HG03175 (cell line): Measurements from ENCODE around the gene SAMD13.

Source experiments
- ATAC-seq: cut with Tn5 transposase; IDR thresholded peaks from one replicate; pipeline ENCODE4 v1.9.1; 2021; ENCODE audit warnings: mild to moderate bottlenecking, moderate library complexity; ENCODE audit not compliant: unreplicated experiment

SAMD13 gene

DNA sequence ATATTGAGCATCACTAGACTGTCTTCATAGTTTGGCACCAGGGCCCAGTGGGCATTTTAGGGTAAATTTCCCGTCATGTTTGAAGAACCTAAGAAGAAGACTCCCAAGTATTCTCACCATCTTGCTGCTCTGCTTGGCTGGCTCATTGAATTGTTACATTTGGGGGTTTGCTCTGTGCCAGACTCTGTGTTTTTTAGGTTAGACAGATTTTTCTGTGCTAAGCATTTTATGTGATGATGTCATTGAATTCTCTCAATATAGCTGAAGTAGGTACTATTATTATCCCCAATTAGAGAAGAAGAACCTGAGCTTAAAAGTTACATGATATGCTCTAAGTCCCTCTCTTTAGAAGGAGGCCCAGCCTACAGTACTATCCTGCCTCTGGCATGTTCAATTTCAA is 68.8 kb downstream of the SAMD13 start:
- no peak for ATAC-seq

- no peak for ATAC-seq
Measured at GRCh38 chr1:84370831-84371394, 69.4 kb downstream of the SAMD13 start.

- no peak for ATAC-seq
Measured at GRCh38 chr1:84373436-84374141, 72.1 kb downstream of the SAMD13 start.

DNA sequence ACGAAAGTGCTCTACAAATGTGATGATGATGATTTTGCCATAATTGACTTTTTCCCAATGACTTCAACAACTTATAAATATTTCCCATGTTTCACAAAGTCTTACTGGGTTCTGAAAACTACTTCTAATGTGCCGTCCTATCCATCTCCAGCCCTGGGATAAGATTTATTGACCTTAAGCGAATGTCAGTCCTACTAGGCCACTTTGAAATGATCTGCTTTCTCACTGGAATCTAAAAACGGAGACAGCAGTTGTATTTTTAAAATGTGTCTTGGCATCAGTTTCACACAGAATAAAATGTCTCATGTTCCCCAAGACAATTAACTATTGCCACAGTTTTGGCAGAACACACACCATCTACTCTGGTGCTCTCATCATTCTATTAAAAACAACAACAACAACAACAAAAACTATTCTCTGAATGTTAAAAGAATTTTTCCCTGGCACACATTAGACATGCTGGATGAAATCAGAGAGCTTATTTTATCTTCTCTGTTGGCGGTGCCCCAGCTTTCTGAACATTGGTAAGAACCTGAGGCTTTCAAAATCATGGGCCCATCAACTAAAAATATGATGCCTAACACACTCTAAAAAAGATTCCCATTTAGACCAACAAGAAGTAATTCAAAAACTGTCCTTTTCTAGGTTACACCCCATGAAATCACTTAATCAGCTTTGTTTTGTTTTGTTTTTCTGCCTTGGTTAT is 73.6 kb downstream of the SAMD13 start:
- ATAC-seq, result no peak

DNA sequence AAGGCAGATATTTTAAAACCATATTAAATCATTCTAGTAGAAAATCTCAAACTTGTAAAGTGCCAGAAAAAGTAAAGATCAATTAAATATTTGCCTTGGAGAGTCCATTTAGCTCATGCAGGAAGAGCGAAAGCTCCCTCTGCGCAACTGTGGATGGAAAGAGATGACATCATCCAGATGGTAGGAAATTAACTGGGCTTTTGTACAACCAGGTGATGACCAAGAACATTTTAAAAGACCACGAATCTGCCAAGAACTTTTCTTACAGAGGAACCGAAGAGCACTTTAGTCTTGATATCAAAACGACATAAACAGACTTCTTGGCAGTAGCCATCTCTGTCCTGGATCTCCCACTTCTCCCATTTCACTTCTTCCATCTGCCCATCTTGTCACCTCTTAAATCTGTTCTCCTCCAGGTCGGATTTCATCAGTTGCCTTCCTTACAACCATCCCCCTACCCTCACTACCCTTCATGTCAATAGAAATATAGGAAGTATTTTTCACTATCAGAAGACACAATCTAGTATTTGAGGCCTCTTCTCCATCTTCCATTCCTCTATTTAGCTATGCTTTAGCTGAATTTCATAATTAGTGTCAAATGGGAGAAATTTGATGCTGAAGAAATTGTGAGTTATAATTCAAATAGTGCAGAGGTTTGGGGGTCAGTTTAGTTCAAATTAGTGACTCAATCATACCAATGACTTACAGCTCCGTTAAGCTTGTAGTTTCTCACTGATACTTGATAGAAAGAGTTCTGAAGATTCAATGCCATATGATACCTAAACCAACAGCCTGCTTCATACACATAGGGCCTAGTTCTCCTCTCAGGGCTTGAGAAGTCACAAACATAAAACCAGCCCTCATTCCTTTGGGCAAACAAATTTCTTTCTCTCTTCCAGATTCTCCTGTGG is 74.7 kb downstream of the SAMD13 start:
- ATAC-seq, result no peak

DNA sequence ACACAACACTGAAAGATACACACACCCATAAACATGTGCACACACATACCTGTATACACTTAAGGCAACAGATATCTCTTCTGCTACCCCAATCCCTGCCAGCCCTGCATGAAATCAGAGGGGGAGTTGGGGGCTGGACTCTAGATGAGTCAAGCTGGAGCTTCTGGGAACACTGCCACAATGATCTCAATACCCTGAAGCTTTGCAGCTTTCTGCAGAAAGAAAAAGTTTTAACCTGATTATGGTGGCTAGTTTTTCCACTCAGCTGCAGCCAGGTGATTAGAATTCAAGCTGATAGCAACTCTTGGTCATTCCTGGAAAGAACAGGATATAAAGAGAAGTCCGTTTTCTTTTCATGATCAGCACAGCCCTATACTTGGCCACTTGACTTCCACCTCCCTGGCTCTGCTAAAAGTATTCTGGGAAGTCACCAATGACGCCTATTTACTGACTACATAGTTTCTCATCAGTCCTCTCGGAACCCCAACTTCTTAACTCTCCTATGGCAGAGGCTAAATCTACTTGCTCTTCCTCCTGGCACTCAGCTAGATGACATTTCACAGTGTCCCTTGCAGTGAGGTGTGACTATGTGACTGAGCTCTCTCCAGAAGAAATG is 76.1 kb downstream of the SAMD13 start:
- ATAC-seq, result no peak

- no peak for ATAC-seq
Measured at GRCh38 chr1:84379138-84379916, 77.8 kb downstream of the SAMD13 start.

GRCh38 chr1:84379917-84380180 is 78.3 kb downstream of the SAMD13 start:
- ATAC-seq, result no peak

DNA sequence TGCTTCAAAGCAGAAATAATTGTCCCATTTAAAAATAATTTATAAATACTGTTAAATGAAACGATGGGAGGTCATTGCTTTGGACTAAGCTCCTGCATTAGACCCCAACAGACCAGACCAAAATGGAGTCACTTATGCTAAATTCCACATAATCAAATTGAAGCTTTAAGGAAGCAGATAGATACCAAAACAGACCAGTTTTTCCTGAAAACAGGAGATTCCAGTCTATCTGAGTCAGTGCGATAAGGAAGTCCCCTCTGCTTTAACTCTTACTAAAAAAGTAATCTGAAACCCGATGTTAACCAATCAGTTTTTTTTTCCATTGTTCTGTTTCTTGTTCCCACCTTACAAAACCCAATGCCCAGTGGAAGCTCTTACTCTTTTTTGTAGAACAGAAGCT is 80.6 kb downstream of the SAMD13 start:
- no peak for ATAC-seq

GRCh38 chr1:84385347-84385746 is 83.8 kb downstream of the SAMD13 start:
- no peak for ATAC-seq

GRCh38 chr1:84386716-84387479 is 85.4 kb downstream of the SAMD13 start:
- no peak for ATAC-seq

- no peak for ATAC-seq
Measured at GRCh38 chr1:84387480-84388163, 86.1 kb downstream of the SAMD13 start.

GRCh38 chr1:84390226-84390625 is 88.7 kb downstream of the SAMD13 start:
- no peak for ATAC-seq

DNA sequence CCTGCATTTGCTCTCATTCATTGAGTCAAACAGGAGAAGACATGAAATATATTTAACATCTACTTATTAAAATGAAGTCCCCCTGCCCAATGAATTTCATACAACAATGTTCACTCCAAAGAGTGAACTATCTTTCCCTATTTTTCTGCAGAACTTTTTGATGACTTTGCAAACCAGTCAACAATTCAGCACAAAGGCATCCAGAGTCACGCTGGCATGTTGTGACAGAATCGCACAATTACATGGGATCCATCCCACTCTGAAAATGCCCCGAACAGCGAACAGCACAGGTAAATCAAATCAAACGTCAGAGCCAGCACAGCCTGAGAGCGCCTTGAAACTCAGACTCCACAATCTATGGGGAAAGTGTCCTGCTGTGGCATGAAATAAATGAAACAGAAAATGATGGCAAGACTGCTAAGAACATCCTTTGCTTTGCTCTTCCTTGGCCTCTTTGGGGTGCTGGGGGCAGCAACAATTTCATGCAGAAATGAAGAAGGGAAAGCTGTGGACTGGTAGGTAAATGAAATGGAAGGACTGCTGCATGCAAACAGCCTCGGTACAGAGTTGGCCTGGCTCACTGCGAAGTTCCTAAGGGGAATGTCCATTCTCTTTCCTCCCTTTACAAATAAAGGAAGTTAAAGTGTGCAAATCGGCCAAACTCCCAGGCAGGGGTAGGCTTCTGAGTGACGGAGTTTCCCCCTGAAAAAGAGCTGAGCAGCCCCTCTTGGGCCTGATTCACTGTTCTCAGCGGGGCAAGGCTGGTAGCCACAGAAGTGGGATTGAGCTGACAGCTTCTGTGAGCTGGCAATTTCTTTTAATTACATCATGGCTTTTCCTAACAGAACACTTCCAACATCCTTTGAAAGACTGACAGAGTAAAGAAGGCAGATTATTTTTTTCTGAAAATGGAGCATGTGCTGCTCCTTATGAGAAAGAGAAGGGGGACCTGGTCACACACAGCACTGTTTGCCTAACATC is 97.0 kb downstream of the SAMD13 start, which contains the start of gene DNASE2B:
Gene DNASE2B (plus strand): TSS at position 310 of the 981 bp plus-strand sequence. CDS start 81 bp downstream, at position 391.
- no peak for ATAC-seq
